ENCODE data around the gene TTF1.

Gene TTF1, protein sequence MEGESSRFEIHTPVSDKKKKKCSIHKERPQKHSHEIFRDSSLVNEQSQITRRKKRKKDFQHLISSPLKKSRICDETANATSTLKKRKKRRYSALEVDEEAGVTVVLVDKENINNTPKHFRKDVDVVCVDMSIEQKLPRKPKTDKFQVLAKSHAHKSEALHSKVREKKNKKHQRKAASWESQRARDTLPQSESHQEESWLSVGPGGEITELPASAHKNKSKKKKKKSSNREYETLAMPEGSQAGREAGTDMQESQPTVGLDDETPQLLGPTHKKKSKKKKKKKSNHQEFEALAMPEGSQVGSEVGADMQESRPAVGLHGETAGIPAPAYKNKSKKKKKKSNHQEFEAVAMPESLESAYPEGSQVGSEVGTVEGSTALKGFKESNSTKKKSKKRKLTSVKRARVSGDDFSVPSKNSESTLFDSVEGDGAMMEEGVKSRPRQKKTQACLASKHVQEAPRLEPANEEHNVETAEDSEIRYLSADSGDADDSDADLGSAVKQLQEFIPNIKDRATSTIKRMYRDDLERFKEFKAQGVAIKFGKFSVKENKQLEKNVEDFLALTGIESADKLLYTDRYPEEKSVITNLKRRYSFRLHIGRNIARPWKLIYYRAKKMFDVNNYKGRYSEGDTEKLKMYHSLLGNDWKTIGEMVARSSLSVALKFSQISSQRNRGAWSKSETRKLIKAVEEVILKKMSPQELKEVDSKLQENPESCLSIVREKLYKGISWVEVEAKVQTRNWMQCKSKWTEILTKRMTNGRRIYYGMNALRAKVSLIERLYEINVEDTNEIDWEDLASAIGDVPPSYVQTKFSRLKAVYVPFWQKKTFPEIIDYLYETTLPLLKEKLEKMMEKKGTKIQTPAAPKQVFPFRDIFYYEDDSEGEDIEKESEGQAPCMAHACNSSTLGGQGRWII

DNA sequence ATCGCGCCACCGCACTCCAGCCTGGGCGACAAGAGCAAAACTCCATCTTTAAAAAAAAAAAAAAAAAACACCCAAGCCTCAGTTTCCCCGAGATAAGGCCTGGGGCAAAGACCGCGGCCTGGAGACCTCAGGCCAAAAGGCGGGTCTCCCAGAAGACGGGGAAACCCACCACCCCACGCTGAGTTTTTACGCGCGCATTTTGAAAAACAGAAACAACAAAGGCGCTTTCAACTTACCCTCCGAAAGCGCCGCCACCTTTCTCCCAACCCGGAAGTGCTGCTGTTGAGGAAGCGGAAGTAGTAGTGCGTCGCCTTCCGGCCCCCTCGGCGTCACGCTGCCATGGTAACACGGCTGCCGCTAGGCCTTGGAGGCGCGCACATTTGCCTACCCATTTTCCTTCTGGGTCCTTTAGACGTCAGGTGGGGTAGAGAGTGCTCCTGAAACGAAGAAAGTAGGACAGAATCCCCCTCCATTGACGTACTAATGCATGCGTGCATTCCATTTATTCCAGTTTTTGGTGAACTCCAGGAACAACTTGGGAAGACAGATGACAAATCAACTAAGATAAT is at the start of gene TTF1:
TSS of gene TTF1 (minus strand) at position 287 of the 569 bp plus-strand sequence. CDS start 4,019 bp downstream, outside the sequence.
- peak; percentile 93 for DNase-seq

GRCh38 chr9:132456241-132456640 is 49.6 kb upstream of the TTF1 start:
- no peak for DNase-seq

DNA sequence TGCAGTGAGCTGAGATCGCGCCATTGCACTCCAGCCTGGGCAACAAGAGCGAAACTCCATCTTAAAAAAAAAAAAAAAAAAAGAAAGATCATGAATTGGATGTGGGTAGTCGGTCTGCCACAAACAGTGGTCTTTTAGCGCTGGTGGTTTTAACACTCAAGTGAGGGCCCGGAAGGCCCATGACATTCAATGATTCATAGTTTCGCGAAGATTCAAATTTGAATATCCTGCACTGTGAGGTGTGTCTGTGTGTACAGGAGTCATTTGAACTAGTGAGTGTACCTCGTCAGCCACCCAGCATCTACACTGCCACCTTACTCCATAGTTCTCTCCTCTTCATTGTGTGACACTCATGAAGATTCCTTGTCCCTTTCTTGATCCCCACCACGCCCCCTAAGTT is 44.6 kb upstream of the TTF1 start:
- no peak for DNase-seq

- no peak for DNase-seq
These were observed 41.3 kb upstream of the TTF1 start for GRCh38 chr9:132447902-132448301.

GRCh38 chr9:132447346-132447745 is 40.7 kb upstream of the TTF1 start:
- no peak for DNase-seq

DNA sequence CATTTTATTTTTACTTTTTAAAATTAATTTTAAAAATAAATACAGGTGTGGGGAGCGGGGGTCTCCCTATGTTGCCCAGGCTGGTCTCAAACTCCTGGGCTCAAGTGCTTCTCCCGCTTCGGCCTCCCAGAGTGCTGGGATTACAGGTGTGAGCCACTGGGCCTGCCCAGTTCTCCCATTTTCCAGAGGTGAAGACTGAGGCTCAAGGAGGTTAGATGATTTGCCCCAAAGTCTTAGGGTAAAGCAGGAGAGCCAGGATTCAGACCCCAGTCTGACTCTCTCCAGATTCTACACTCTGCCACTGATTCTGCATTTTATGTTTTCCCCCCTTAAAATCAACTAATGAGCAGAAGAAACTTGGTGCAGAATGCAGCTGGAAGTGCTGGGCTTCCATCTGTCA is 40.2 kb upstream of the TTF1 start:
- DNase-seq = no peak

- no peak for DNase-seq
These were observed 37.4 kb upstream of the TTF1 start for GRCh38 chr9:132443951-132444607.

DNA sequence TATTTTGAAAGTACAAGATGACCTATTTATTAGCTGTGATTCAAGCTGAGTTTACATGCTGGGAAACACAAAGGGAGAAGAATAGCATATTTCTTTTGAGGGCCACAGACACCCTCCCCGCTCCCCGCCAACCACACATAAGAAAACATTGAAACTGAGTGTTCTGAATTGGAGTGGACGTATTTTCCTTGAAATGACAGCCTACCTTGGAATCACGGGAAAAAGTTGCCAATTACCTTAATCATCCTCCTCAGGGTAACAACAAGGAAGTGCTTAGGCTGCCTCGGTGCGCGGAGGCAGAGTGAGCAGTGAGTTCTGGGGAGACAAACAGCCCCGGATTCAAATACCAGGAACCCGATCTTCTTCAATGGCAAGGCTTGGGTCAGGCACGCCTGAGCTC is 34.8 kb upstream of the TTF1 start:
- DNase-seq = no peak

DNA sequence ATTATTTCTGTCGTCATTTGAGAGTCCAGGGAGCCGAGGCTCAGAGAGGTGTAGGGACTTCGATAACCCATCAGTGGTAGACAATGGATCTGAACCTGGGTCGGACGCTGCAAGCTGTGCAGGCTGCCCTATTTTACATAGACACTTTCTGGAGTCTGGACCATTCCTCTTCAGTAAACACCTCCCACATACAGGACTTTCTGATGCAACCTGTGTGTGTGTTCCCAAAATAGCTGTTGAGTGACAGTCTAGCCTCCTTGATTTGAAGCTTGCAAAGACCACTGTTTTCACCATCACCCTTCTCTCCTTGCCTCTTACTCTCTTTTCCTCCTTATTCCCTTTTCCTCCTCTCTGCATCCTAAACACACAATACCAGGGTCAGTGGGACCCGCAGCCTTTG is 34.1 kb upstream of the TTF1 start:
- DNase-seq = no peak

- DNase-seq = no peak
These were observed 32.5 kb upstream of the TTF1 start for GRCh38 chr9:132439153-132439552.

DNA sequence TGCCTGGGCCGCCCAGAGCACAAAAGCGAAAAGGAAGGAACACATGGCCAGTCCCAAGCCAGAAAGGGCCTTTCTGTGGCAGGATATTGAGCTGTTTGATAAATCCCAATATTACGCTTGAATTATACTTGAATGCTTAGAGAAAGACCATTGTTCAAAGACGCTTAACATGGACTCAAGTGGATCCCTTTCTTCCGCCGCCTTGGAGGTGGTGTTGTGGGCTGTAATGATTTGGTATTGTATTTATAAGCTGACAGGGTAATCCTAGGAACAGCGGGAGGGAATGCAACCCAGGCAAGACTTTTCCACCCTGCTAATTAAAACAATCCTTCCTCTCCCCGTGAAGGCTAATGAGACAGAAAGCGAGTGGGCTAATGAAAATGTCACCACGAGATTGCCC is 28.2 kb upstream of the TTF1 start:
- DNase-seq = no peak

- no peak for DNase-seq
These were observed 24.4 kb upstream of the TTF1 start for GRCh38 chr9:132430998-132431397.

GRCh38 chr9:132426639-132427414 is 20.2 kb upstream of the TTF1 start:
- DNase-seq = no peak

- DNase-seq = no peak
These were observed 19.0 kb upstream of the TTF1 start for GRCh38 chr9:132425675-132426062.

GRCh38 chr9:132424857-132425674 is 18.4 kb upstream of the TTF1 start:
- DNase-seq = no peak

DNA sequence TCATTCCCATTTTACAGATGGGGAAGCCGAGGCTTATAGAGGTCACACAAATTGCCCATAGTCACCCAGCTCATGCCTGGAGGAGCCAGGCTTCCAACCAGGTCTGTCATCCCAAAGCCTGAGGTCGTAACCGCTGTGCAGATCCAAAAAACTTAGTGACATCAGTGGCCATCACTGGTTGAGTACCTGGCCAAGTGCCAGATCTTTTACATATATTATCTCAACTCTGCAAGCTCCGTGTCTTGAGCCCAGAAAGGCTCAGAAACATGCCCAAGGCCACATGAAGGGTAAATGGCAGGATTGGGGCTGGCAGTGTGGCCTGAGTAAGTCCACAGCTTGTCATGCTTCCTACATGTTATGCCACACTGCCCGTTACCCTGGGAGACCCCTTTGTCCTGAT is 16.9 kb upstream of the TTF1 start:
- DNase-seq = no peak

GRCh38 chr9:132422574-132422973 is 15.9 kb upstream of the TTF1 start:
- DNase-seq = no peak

- DNase-seq = no peak
These were observed 12.2 kb upstream of the TTF1 start for GRCh38 chr9:132418726-132419363.

DNA sequence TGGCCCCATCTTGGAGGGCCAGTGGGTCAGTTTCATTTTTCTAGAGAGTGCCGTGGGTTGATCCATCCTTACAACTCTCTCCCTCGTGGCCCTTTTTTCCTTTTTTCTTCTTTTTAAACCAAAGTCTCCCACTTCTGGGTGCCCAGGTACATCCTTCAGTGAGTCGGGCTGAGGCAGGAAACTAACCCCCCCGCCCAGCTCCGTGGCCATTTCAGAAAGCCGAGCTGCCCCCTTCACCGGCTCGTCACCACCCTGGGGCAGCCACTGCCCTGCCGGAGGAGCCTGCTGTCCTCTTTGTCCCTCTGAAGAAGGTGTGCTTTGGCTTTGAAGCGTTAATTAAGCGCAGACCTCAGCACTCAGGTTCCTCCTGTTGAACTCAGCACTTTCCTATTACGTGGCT is 8.5 kb upstream of the TTF1 start:
- DNase-seq = no peak

GRCh38 chr9:132414731-132415130 is 8.1 kb upstream of the TTF1 start:
- DNase-seq = no peak

GRCh38 chr9:132413926-132414325 is 7.3 kb upstream of the TTF1 start:
- no peak for DNase-seq

All from activated CD4-positive, alpha-beta T cell treated with anti-CD3 and anti-CD28 coated beads, Interleukin-2, amount 50 U/mL, for 1 hour (primary cell).